Thyroid gland (tissue), 4 donors: Measurements from ENCODE around the gene HAPSTR1.

Experiments used
- POLR2A ChIP-seq, 2 donors: fragments of 450-650 bp; IDR thresholded peaks; one replicate each; pipeline ENCODE4 v1.6.1; 2017; ENCODE audit warnings: antibody characterized with exemption in 2 of 2, mild to moderate bottlenecking in 2 of 2, moderate library complexity in 1 of 2
- TF ChIP-seq, protein P1 (sequence below), 6 experiments: fragments of 200-600 bp in 3 of 6; fragments of 450-650 bp in 3 of 6; sonication (generic) in 3 of 6; IDR thresholded peaks; one replicate each; pipeline ENCODE4 v1.5.1; 2016 to 2019; ENCODE audit warnings: antibody characterized with exemption in 6 of 6, mild to moderate bottlenecking in 2 of 6, inconsistent platforms in 1 of 6, moderate library complexity in 1 of 6

DNA sequence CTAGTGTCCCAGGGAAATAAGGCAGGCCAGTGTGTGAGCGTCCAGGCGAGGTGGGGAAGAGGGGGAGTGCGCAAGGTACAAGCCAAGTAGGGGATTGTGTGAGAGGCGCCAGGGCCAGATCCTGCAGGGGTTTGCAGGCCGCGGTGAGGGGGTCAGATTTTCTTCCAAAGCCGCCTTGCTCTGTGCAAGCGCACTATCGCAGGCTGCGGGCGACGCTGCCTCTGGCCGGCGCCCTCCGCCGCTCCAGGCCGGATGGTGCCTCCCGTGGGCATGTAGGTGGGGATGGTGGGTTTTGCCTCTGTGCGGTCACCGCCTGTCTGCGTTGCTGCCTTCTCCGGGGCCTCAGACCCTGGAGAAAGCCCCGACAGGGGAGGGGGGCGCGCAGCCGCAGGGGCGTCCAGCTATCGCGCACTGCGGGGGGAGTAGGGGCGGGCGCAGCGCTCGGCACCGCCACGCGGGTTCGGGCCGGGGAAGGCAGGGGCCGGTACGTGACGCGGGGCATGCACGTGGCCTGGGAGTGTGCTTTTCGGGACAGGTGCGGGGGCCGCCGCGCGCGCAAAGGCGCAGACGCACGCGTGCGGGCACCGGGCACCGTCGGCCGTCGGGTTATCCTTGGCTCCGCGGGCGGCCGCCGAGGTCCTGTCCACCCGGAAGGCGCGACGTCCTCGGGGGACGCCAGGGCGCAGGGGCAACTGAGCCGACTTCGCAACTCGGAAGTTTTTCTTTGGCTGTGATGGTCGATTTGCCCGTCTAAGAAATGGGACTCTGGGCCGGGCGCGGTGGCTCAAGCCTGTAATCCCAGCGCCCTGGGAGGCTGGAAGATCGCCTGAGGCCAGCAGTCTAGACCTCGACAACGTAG, 1.1 kb upstream of the HAPSTR1 start:
- TF ChIP-seq, protein P1, sequence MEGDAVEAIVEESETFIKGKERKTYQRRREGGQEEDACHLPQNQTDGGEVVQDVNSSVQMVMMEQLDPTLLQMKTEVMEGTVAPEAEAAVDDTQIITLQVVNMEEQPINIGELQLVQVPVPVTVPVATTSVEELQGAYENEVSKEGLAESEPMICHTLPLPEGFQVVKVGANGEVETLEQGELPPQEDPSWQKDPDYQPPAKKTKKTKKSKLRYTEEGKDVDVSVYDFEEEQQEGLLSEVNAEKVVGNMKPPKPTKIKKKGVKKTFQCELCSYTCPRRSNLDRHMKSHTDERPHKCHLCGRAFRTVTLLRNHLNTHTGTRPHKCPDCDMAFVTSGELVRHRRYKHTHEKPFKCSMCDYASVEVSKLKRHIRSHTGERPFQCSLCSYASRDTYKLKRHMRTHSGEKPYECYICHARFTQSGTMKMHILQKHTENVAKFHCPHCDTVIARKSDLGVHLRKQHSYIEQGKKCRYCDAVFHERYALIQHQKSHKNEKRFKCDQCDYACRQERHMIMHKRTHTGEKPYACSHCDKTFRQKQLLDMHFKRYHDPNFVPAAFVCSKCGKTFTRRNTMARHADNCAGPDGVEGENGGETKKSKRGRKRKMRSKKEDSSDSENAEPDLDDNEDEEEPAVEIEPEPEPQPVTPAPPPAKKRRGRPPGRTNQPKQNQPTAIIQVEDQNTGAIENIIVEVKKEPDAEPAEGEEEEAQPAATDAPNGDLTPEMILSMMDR (IDR thresholded peaks at IDR 0.05): no peak
- TF ChIP-seq POLR2A (IDR thresholded peaks at IDR 0.05): no peak
